CD4-positive, alpha-beta T cell (primary cell): Measurements from ENCODE around the gene CHPF2. TPM values are rescaled to one million over a fixed set of nuclear protein-coding genes. Genes with fewer than 3 reads are reported as not detected.

ENCODE experiments used
- ATAC-seq: fragments of 200-7000 bp; cut with Tn5 transposase; one replicate; pipeline ENCODE4 v1.10.0; 2022; ENCODE audit warnings: mild to moderate bottlenecking; ENCODE audit not compliant: poor library complexity
- CTCF ChIA-PET: fragments of 350-600 bp; sonication (Branson Sonifier 250); formaldehyde crosslinking; loops from one replicate; lab custom pipeline; 2021; ENCODE audit warnings: antibody characterized with exemption, inconsistent platforms; lab: Charles Lee
- POLR2A ChIA-PET: fragments of 350-600 bp; sonication (Branson Sonifier 250); formaldehyde crosslinking; loops from one replicate; lab custom pipeline; 2021; ENCODE audit warnings: antibody characterized with exemption, inconsistent platforms; lab: Charles Lee
- DNase-seq, 14 experiments: peaks; one replicate each; pipeline ENCODE4 v3.0.0-alpha.2; 2013 to 2020; ENCODE audit warnings: mixed read lengths in 2 of 14
- H3K27ac ChIP-seq, 2 donors: one replicate each; pipeline versions ENCODE4 v1.5.1 to v1.7.0; 2013; ENCODE audit warnings: low read length in 2 of 2, low read depth in 1 of 2, mild to moderate bottlenecking in 1 of 2
- H3K27me3 ChIP-seq, 2 experiments: 1 replicate in 1 of 2; 2 replicates in 1 of 2; pipeline versions ENCODE4 v1.6.1 to v1.7.0; 2013; ENCODE audit warnings: low read length in 2 of 2, control low read depth in 1 of 2, mild to moderate bottlenecking in 1 of 2, moderate library complexity in 1 of 2; ENCODE audit not compliant: insufficient read depth in 2 of 2, control insufficient read depth in 1 of 2
- H3K36me3 ChIP-seq: one replicate; pipeline ENCODE4 v1.6.1; 2013; ENCODE audit warnings: low read length, control low read depth; ENCODE audit not compliant: insufficient read depth
- H3K4me1 ChIP-seq: one replicate; pipeline ENCODE4 v1.6.1; 2013; ENCODE audit warnings: low read length, control low read depth; ENCODE audit not compliant: insufficient read depth
- H3K4me3 ChIP-seq: one replicate; pipeline ENCODE4 v1.5.1; 2013; ENCODE audit warnings: mild to moderate bottlenecking, low read length, moderate library complexity
- H3K9me3 ChIP-seq, 2 experiments: 1 replicate in 1 of 2; 2 replicates in 1 of 2; pipeline versions ENCODE4 v1.6.1 to v1.7.0; 2013; ENCODE audit warnings: low read length in 2 of 2, mild to moderate bottlenecking in 2 of 2, control low read depth in 1 of 2, moderate library complexity in 1 of 2; ENCODE audit not compliant: control insufficient read depth in 1 of 2, insufficient read depth in 1 of 2
- H3K27ac Mint-ChIP-seq: one replicate; pipeline ENCODE4 v1.8.0; 2020; ENCODE audit warnings: mixed read lengths
- H3K27me3 Mint-ChIP-seq: one replicate; pipeline ENCODE4 v1.8.0; 2021; ENCODE audit warnings: mixed read lengths
- H3K36me3 Mint-ChIP-seq: one replicate; pipeline ENCODE4 v1.8.0; 2021; ENCODE audit warnings: low read depth, mixed read lengths
- H3K4me1 Mint-ChIP-seq: one replicate; pipeline ENCODE4 v1.8.0; 2021; ENCODE audit warnings: low read depth, mixed read lengths
- H3K4me3 Mint-ChIP-seq: one replicate; pipeline ENCODE4 v1.8.0; 2020; ENCODE audit warnings: mild to moderate bottlenecking, mixed read lengths
- H3K9me3 Mint-ChIP-seq: one replicate; pipeline ENCODE4 v1.8.0; 2020; ENCODE audit warnings: mixed read lengths
- intact Hi-C, 2 experiments: fragments of 100-400 bp; cut with DNase I in 1 of 2; cut with micrococcal nuclease in 1 of 2; formaldehyde crosslinking; loops; one replicate each; pipeline versions ENCODE4 v1.15.1 to v1.9.0; 2023 to 2025; cut with DNase I, micrococcal nuclease
- total RNA-seq, 174 experiments: library from RNA in 2 of 174; stranded (reverse) in 2 of 174; gene quantifications; one replicate each; pipeline ENCODE4 v1.2.3 and lab custom pipeline; 2021 to 2026
- TF ChIP-seq, protein P1 (sequence below): fragments of 200-600 bp; IDR thresholded peaks from one replicate; pipeline ENCODE4 v1.8.0; 2022; ENCODE audit warnings: antibody characterized with exemption, mild to moderate bottlenecking

CHPF2 gene
- total RNA-seq, 2 experiments from 2014 or later, result 29.6 to 30.5 TPM

DNA sequence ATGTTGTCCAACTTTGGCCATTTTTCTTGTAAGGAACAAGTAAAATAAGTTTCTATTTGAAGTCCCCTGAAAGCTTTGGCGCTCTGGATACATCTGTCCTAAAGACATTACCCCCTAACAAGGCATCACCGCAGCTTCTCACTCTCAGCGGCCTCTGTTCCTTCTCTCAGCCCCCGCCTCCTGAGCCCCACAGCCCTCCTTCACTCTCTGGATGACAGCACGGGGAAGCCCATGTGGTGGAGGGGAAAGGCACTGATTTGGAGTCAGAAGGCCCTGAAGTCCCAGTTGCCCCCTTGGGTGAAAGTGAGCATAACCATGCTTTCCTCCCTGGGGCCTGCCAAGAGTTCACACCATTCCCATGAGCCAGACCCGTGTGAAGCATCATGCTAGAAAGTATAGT lies 26.6 kb upstream of the CHPF2 start:
- DNase-seq (no peak), ATAC-seq (no peak)
- Mint-ChIP-seq H3K36me3 (peaks cover 3% of the 10 kb centered on the region), H3K27ac (peak overlapping the region; percentile 42), H3K27me3 (no peaks in the 10 kb centered on the region), H3K4me1 (peaks cover 28% of the 10 kb centered on the region), H3K9me3 (no peaks in the 10 kb centered on the region), H3K4me3 (no peak overlapping the region)
- ChIA-PET CTCF (no interaction called here), POLR2A (interaction anchor here (2.8 kb wide), 1 partner anchor 21 kb away, joined by 14 read pairs; the partner anchor contains the start of gene ABCF2)
- Histone ChIP-seq H3K4me3 (no peak overlapping the region), H3K27ac (peak overlapping the region in 1 of 2 donors; percentile 70), H3K9me3 (no peaks in the 10 kb centered on the region), H3K4me1 (peaks cover 58% of the 10 kb centered on the region), H3K27me3 (no peaks in the 10 kb centered on the region), H3K36me3 (peaks cover 2% of the 10 kb centered on the region)
- intact Hi-C loops, result loop anchor here in 1 of 2 experiments (2.0 kb wide), 1 partner anchor 21 kb away; the partner anchor contains the start of gene ABCF2
- TF ChIP-seq, protein P1, sequence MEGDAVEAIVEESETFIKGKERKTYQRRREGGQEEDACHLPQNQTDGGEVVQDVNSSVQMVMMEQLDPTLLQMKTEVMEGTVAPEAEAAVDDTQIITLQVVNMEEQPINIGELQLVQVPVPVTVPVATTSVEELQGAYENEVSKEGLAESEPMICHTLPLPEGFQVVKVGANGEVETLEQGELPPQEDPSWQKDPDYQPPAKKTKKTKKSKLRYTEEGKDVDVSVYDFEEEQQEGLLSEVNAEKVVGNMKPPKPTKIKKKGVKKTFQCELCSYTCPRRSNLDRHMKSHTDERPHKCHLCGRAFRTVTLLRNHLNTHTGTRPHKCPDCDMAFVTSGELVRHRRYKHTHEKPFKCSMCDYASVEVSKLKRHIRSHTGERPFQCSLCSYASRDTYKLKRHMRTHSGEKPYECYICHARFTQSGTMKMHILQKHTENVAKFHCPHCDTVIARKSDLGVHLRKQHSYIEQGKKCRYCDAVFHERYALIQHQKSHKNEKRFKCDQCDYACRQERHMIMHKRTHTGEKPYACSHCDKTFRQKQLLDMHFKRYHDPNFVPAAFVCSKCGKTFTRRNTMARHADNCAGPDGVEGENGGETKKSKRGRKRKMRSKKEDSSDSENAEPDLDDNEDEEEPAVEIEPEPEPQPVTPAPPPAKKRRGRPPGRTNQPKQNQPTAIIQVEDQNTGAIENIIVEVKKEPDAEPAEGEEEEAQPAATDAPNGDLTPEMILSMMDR, result no peak

DNA sequence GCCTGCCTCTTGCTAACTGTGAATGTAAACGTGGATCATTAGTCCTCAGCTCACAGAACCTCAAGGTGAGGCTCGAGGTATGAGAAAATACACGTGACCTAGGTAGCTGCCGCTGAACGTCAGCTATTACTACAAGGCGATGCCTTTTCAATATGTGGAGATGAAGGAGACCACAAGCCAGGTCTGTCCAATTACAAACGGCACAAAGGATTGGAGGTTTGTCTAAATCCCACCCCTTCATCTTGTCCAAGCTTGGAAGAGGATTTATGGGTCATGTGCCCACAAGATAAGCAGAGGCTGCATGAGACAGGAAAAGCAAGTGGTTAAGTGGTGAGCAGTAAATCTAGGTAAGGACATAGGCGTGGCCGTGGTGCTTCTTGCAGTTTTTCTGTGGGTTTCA lies 25.4 kb upstream of the CHPF2 start:
- peak in 5 of 14 experiments; percentile 19 to 84 (median 71) for DNase-seq
- no peaks in the 10 kb centered on the region for H3K9me3 ChIP-seq
- TF ChIP-seq, protein P1, result no peak
- peaks cover 28% of the 10 kb centered on the region for H3K4me1 Mint-ChIP-seq
- no peaks in the 10 kb centered on the region for H3K9me3 Mint-ChIP-seq
- H3K36me3 Mint-ChIP-seq, result peaks cover 10% of the 10 kb centered on the region
- H3K4me1 ChIP-seq, result peaks cover 58% of the 10 kb centered on the region
- peak; percentile 83 for ATAC-seq
- peaks cover 4% of the 10 kb centered on the region for H3K36me3 ChIP-seq
- CTCF ChIA-PET, result interaction anchor here (0.7 to 2.0 kb wide), 4 partner anchors 17 to 39 kb away, joined by 3 to 9 read pairs (median 4); no protein-coding TSS in a partner anchor
- no peak overlapping the region for H3K4me3 ChIP-seq
- no peaks in the 10 kb centered on the region for H3K27me3 Mint-ChIP-seq
- peak overlapping the region; percentile 45 for H3K4me3 Mint-ChIP-seq
- intact Hi-C loops, result loop anchor here in 1 of 2 experiments (2.0 kb wide), 1 partner anchor 20 kb away; the partner anchor contains the start of gene ABCF2
- no peaks in the 10 kb centered on the region for H3K27me3 ChIP-seq
- peak overlapping the region in 1 of 2 donors; percentile 70 for H3K27ac ChIP-seq
- POLR2A ChIA-PET, result interaction anchor here (0.9 to 2.8 kb wide), 5 partner anchors 9 to 179 kb away, joined by 3 to 14 read pairs (median 4); partner anchors contain the start of genes ABCB8 and ABCF2
- peak overlapping the region; percentile 71 for H3K27ac Mint-ChIP-seq

DNA sequence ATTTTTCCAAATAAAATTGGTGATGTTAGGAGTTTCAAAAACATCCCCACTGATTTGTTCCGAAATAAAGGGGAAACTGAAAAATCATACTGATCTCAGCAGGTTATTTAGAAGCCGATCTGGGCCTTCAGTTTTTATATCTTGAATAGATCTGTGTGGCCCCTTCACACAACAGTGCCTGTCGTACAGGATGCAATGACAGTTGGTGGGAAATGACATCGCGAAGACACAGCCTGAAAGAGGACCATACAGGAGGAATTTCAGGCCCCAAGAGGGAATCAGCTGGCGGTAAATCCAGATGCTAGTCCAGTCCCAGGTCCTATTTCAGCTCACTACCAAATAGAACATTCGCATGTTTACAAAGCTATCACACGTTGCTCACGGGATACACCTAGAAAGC lies 25.0 kb upstream of the CHPF2 start:
- peaks cover 28% of the 10 kb centered on the region for H3K4me1 Mint-ChIP-seq
- TF ChIP-seq, protein P1, result no peak
- Histone ChIP-seq H3K36me3 (peaks cover 4% of the 10 kb centered on the region), H3K4me3 (no peak overlapping the region), H3K9me3 (no peaks in the 10 kb centered on the region), H3K27me3 (no peaks in the 10 kb centered on the region), H3K4me1 (peaks cover 58% of the 10 kb centered on the region), H3K27ac (peak overlapping the region in 1 of 2 donors; percentile 65)
- peak overlapping the region; percentile 71 for H3K27ac Mint-ChIP-seq
- H3K4me3 Mint-ChIP-seq, result peak overlapping the region; percentile 45
- CTCF ChIA-PET, result interaction anchor here (0.7 to 2.0 kb wide), 4 partner anchors 17 to 83 kb away, joined by 3 to 9 read pairs (median 5); no protein-coding TSS in a partner anchor
- DNase-seq (peak in 3 of 14 experiments; percentile 11 to 52 (median 46)), ATAC-seq (peak; percentile 61)
- peaks cover 14% of the 10 kb centered on the region for H3K36me3 Mint-ChIP-seq
- no peaks in the 10 kb centered on the region for H3K9me3 Mint-ChIP-seq
- POLR2A ChIA-PET, result interaction anchor here (0.8 to 2.8 kb wide), 6 partner anchors 9 to 179 kb away, joined by 3 to 14 read pairs (median 4); partner anchors contain the start of genes ABCB8, ABCF2 and CHPF2
- H3K27me3 Mint-ChIP-seq, result no peaks in the 10 kb centered on the region
- intact Hi-C loops, result loop anchor here in 1 of 2 experiments (2.0 kb wide), 1 partner anchor 19 kb away; the partner anchor contains the start of gene ABCF2
